WTC11 (cell line): Measurements from ENCODE around the gene PPDPF. TPM values are rescaled to one million over a fixed set of nuclear protein-coding genes. Genes with fewer than 3 reads are reported as not detected.

Experiments
- ATAC-seq: fragments of 200-7000 bp; cut with Tn5 transposase; 2 replicates; pipeline ENCODE4 v1.10.0; 2021; ENCODE audit warnings: mild to moderate bottlenecking, moderate library complexity
- CTCF ChIA-PET: fragments of 300-600 bp; sonication (Branson Sonifier 250); formaldehyde crosslinking; loops from one replicate; lab custom pipeline; 2021; ENCODE audit warnings: antibody characterized with exemption; lab: Charles Lee
- POLR2A ChIA-PET: fragments of 350-600 bp; sonication (Branson Sonifier 250); formaldehyde crosslinking; loops from one replicate; lab custom pipeline; 2021; ENCODE audit warnings: antibody characterized with exemption; lab: Charles Lee
- DNase-seq: peaks from one replicate; pipeline ENCODE4 v3.0.0; 2021; ENCODE audit warnings: low spot score
- H3K27ac Mint-ChIP-seq: 2 replicates; pipeline ENCODE4 v1.8.0; 2021; ENCODE audit warnings: mixed read lengths
- H3K27me3 Mint-ChIP-seq: 2 replicates; pipeline ENCODE4 v1.8.0; 2021; ENCODE audit warnings: low read depth, mild to moderate bottlenecking, moderate library complexity, mixed read lengths
- H3K36me3 Mint-ChIP-seq: 2 replicates; pipeline ENCODE4 v1.8.0; 2021; ENCODE audit warnings: mixed read lengths
- H3K4me1 Mint-ChIP-seq: 2 replicates; pipeline ENCODE4 v1.8.0; 2022; ENCODE audit warnings: mixed read lengths
- H3K4me3 Mint-ChIP-seq: 2 replicates; pipeline ENCODE4 v1.8.0; 2021; ENCODE audit warnings: mild to moderate bottlenecking, moderate library complexity, mixed read lengths
- H3K9me3 Mint-ChIP-seq: 2 replicates; pipeline ENCODE4 v1.8.0; 2021; ENCODE audit warnings: mixed read lengths
- AFF4 ChIP-seq: sonication (generic); formaldehyde crosslinking; IDR thresholded peaks from 2 replicates; pipeline ENCODE4 v1.8.1; 2023; ENCODE audit warnings: mild to moderate bottlenecking, missing genetic modification reagents, borderline replicate concordance
- ATF2 ChIP-seq: sonication (generic); formaldehyde crosslinking; IDR thresholded peaks from 2 replicates; pipeline ENCODE4 v1.8.1; 2022; ENCODE audit warnings: low read depth, missing genetic modification reagents, borderline replicate concordance
- ATF6 ChIP-seq: sonication (generic); formaldehyde crosslinking; IDR thresholded peaks from 2 replicates; pipeline ENCODE4 v1.8.1; 2023; ENCODE audit warnings: mild to moderate bottlenecking, missing genetic modification reagents
- CDX4 ChIP-seq: fragments of 250-450 bp; sonication (Bioruptor Pico); IDR thresholded peaks from 2 replicates; pipeline ENCODE4 v1.9.0; 2021; ENCODE audit warnings: moderate library complexity, mild to moderate bottlenecking, inconsistent platforms, borderline replicate concordance
- ESRRA ChIP-seq: sonication (generic); formaldehyde crosslinking; IDR thresholded peaks from 2 replicates; pipeline ENCODE4 v1.8.1; 2022; ENCODE audit warnings: mild to moderate bottlenecking, missing genetic modification reagents, borderline replicate concordance
- FOXK1 ChIP-seq: sonication (generic); formaldehyde crosslinking; IDR thresholded peaks from 2 replicates; pipeline ENCODE4 v1.8.0; 2022; ENCODE audit warnings: mild to moderate bottlenecking, moderate library complexity, missing genetic modification reagents
- GTF2I ChIP-seq: fragments of 250-450 bp; sonication (Bioruptor Pico); conservative IDR thresholded peaks from 2 replicates; pipeline ENCODE4 v1.4.0; 2021; ENCODE audit warnings: mild to moderate bottlenecking
- IRF1 ChIP-seq: sonication (generic); formaldehyde crosslinking; IDR thresholded peaks from 2 replicates; pipeline ENCODE4 v1.8.0; 2023; ENCODE audit warnings: missing genetic modification reagents
- NFE2L1 ChIP-seq: sonication (generic); formaldehyde crosslinking; IDR thresholded peaks from 2 replicates; pipeline ENCODE4 v1.8.1; 2023; ENCODE audit warnings: missing genetic modification reagents
- PRRX2 ChIP-seq: fragments of 250-450 bp; sonication (Bioruptor Pico); IDR thresholded peaks from 2 replicates; pipeline ENCODE4 v1.8.0; 2021; ENCODE audit warnings: mild to moderate bottlenecking
- SOX15 ChIP-seq: fragments of 250-450 bp; sonication (Bioruptor Pico); IDR thresholded peaks from 2 replicates; pipeline ENCODE4 v1.9.0; 2021; ENCODE audit warnings: mild to moderate bottlenecking
- TCF7 ChIP-seq: sonication (generic); formaldehyde crosslinking; IDR thresholded peaks from 2 replicates; pipeline ENCODE4 v1.8.0; 2022; ENCODE audit warnings: mild to moderate bottlenecking, low read depth, missing genetic modification reagents, moderate library complexity
- USF1 ChIP-seq: sonication (generic); formaldehyde crosslinking; IDR thresholded peaks from 2 replicates; pipeline ENCODE4 v1.8.0; 2022; ENCODE audit warnings: mild to moderate bottlenecking, missing genetic modification reagents
- ZMAT4 ChIP-seq: fragments of 250-450 bp; sonication (Bioruptor Pico); IDR thresholded peaks from 2 replicates; pipeline ENCODE4 v1.9.0; 2021; ENCODE audit warnings: mild to moderate bottlenecking
- ZNF138 ChIP-seq: sonication (generic); formaldehyde crosslinking; conservative IDR thresholded peaks from 2 replicates; pipeline ENCODE4 v1.8.1; 2022; ENCODE audit warnings: mild to moderate bottlenecking, moderate library complexity, missing genetic modification reagents
- total RNA-seq: library from RNA; stranded (reverse); gene quantifications from 3 replicates; pipeline ENCODE4 v1.2.3, GENCODE V29; 2021

The PPDPF gene
- total RNA-seq, 1 experiment from 2014 or later = 170 TPM

- peaks cover 40% of the 10 kb centered on the region for H3K4me1 Mint-ChIP-seq
- no peak for TF ChIP-seq ESRRA (CRISPR knock-in tag)
- TF ChIP-seq IRF1 (CRISPR knock-in tag) = no peak
- no peak for TF ChIP-seq NFE2L1 (CRISPR knock-in tag)
- TF ChIP-seq PRRX2 (CRISPR knock-in tag) = no peak
- TF ChIP-seq GTF2I (CRISPR knock-in tag) = no peak
- TF ChIP-seq ZNF138 (CRISPR knock-in tag) = no peak
- TF ChIP-seq ATF6 (CRISPR knock-in tag) = no peak
- TF ChIP-seq FOXK1 (CRISPR knock-in tag) = no peak
- TF ChIP-seq USF1 = no peak
- no peak for TF ChIP-seq ZMAT4 (CRISPR knock-in tag)
- TF ChIP-seq CDX4 (CRISPR knock-in tag) = no peak
- TF ChIP-seq AFF4 (CRISPR knock-in tag) = no peak
- TF ChIP-seq SOX15 (CRISPR knock-in tag) = no peak
- no peak for TF ChIP-seq ATF2
- no peak for TF ChIP-seq TCF7 (CRISPR knock-in tag)
- peaks cover 11% of the 10 kb centered on the region for H3K27me3 Mint-ChIP-seq
- H3K9me3 Mint-ChIP-seq = no peaks in the 10 kb centered on the region
- ATAC-seq = no peak
- no peak for DNase-seq
- ChIA-PET CTCF (interaction anchor here (0.5 to 3.2 kb wide), 8 partner anchors 13 to 577 kb away, joined by 4 to 27 read pairs (median 5); no protein-coding TSS in a partner anchor), POLR2A (interaction anchor here (0.6 to 0.9 kb wide), 2 partner anchors 13 to 476 kb away, joined by 3 to 5 read pairs; no protein-coding TSS in a partner anchor)
- H3K27ac Mint-ChIP-seq = no peak overlapping the region
- H3K4me3 Mint-ChIP-seq = no peak overlapping the region
- no peaks in the 10 kb centered on the region for H3K36me3 Mint-ChIP-seq
Observed at GRCh38 chr20:63477944-63478343, 42.6 kb upstream of the PPDPF start.
